GM18505 (cell line): Measurements from ENCODE around the gene OR2T35.

ENCODE experiments used
- ATAC-seq: cut with Tn5 transposase; IDR thresholded peaks from one replicate; pipeline ENCODE4 v1.9.1; 2021; ENCODE audit not compliant: unreplicated experiment
- POLR2A ChIP-seq: IDR thresholded peaks from 4 replicates; pipeline ENCODE4 v1.6.1; 2011; ENCODE audit warnings: borderline replicate concordance; ENCODE audit not compliant: insufficient read depth, insufficient read length; ENCODE audit errors: extremely low read depth

The OR2T35 gene

GRCh38 chr1:248592655-248593054 is 52.4 kb downstream of the OR2T35 start:
- TF ChIP-seq POLR2A = no peak
- no peak for ATAC-seq

GRCh38 chr1:248590055-248590454 is 55.0 kb downstream of the OR2T35 start:
- ATAC-seq = no peak
- TF ChIP-seq POLR2A = no peak

GRCh38 chr1:248589334-248589733 is 55.7 kb downstream of the OR2T35 start:
- no peak for ATAC-seq
- TF ChIP-seq POLR2A = no peak
